Measurements from ENCODE around the gene FMO4.
"Not testable (repeated sequence)": the region's sequence is repeated elsewhere in the genome, so short reads cannot be mapped to it uniquely, and the experiment has no call there.

The FMO4 gene

GRCh38 chr1:171334024-171334640 is 20.1 kb downstream of the FMO4 start:
- DNase-seq (ENCODE audit: low read depth in 2 of 2), result no peak

GRCh38 chr1:171335964-171336363 is 22.0 kb downstream of the FMO4 start:
- no peak for DNase-seq (ENCODE audit: low read depth in 2 of 2)

- DNase-seq (ENCODE audit: low read depth in 2 of 2), result not testable (repeated sequence)
Measured at GRCh38 chr1:171339345-171339744, 25.4 kb downstream of the FMO4 start.

- DNase-seq (ENCODE audit: low read depth in 2 of 2), result no peak
Measured at GRCh38 chr1:171343727-171344472, 29.9 kb downstream of the FMO4 start.

- no peak for DNase-seq (ENCODE audit: low read depth in 2 of 2)
Measured at GRCh38 chr1:171344473-171344820, 30.5 kb downstream of the FMO4 start.

- DNase-seq (ENCODE audit: low read depth in 2 of 2), result no peak
Measured at GRCh38 chr1:171345536-171345935, 31.6 kb downstream of the FMO4 start.

GRCh38 chr1:171346881-171347280 is 32.9 kb downstream of the FMO4 start:
- DNase-seq (ENCODE audit: low read depth in 2 of 2), result no peak

GRCh38 chr1:171350594-171350993 is 36.6 kb downstream of the FMO4 start:
- no peak for DNase-seq (ENCODE audit: low read depth in 2 of 2)

GRCh38 chr1:171351961-171352360 is 38.0 kb downstream of the FMO4 start:
- DNase-seq (ENCODE audit: low read depth in 2 of 2), result no peak

- DNase-seq (ENCODE audit: low read depth in 2 of 2), result no peak
Measured at GRCh38 chr1:171352554-171352953, 38.6 kb downstream of the FMO4 start.

GRCh38 chr1:171355727-171356126 is 41.7 kb downstream of the FMO4 start:
- no peak for DNase-seq (ENCODE audit: low read depth in 2 of 2)

- DNase-seq (ENCODE audit: low read depth in 2 of 2), result no peak
Measured at GRCh38 chr1:171357179-171357578, 43.2 kb downstream of the FMO4 start.

GRCh38 chr1:171359355-171359648 is 45.3 kb downstream of the FMO4 start:
- DNase-seq (ENCODE audit: low read depth in 2 of 2), result not testable (repeated sequence)

GRCh38 chr1:171359731-171360527 is 45.9 kb downstream of the FMO4 start:
- not testable (repeated sequence) for DNase-seq (ENCODE audit: low read depth in 2 of 2)

GRCh38 chr1:171366085-171366484 is 52.1 kb downstream of the FMO4 start:
- no peak for DNase-seq (ENCODE audit: low read depth in 2 of 2)

- no peak for DNase-seq (ENCODE audit: low read depth in 2 of 2)
Measured at GRCh38 chr1:171366816-171367215, 52.8 kb downstream of the FMO4 start.

GRCh38 chr1:171367436-171367835 is 53.5 kb downstream of the FMO4 start:
- DNase-seq (ENCODE audit: low read depth in 2 of 2), result no peak

GRCh38 chr1:171372418-171373084 is 58.6 kb downstream of the FMO4 start:
- DNase-seq (ENCODE audit: low read depth in 2 of 2), result no peak

GRCh38 chr1:171373357-171374122 is 59.6 kb downstream of the FMO4 start:
- DNase-seq (ENCODE audit: low read depth in 2 of 2), result not testable (repeated sequence)

GRCh38 chr1:171379846-171380245 is 65.9 kb downstream of the FMO4 start:
- no peak for DNase-seq (ENCODE audit: low read depth in 2 of 2)

- DNase-seq (ENCODE audit: low read depth in 2 of 2), result no peak
Measured at GRCh38 chr1:171381866-171382210, 67.9 kb downstream of the FMO4 start.

GRCh38 chr1:171384496-171384895 is 70.5 kb downstream of the FMO4 start:
- DNase-seq (ENCODE audit: low read depth in 2 of 2), result no peak

All from stimulated activated CD8-positive, alpha-beta memory T cell treated with anti-CD3 and anti-CD28 coated beads, Interleukin-7, amount 100 ng/mL, for 1 hour (primary cell).